ENCODE measurements around the gene UBA3. TPM values are rescaled to one million over a fixed set of nuclear protein-coding genes. Genes with fewer than 3 reads are reported as not detected.
A peak's percentile ranks its signal among the peaks of the same experiment; 100 is the strongest.

UBA3 gene
- total and polyA plus RNA-seq, 2 donors (not counting 3 experiments of a cell fraction or from before 2014, with no cell fraction given), result 39.4 to 84.6 TPM

DNA sequence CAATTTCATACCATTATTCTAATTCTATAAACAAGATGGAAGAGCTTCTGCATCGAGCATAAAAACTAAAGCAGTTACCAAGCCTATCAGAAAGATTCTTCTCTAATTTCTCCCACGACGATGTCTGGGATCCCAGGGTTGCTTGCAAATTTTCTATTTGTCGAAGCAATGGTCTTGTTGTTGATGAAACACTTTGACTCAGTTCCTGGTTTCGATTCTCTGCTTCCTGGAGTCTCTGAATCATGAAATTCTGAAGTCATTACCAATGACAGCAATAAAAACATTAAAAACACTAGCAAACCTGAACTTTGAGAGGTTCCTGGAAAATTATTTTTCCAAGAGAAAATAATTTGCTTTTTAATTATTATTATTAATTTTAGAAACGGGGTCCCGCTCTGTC, 46.7 kb downstream of the UBA3 start:
- Histone ChIP-seq H3K36me3 (ENCODE audit: control insufficient read depth in 2 of 2, extremely low read depth in 1 of 2, insufficient read depth in 2 of 2, low read length in 2 of 2) (peaks cover 7 to 33% of the 10 kb centered on the region in 2 experiments), H2AFZ (ENCODE audit: low read depth, low read length) (no peak overlapping the region), H3K4me1 (ENCODE audit: control insufficient read depth, extremely low read depth, insufficient read depth, low read length) (peaks cover 25% of the 10 kb centered on the region), H3K9ac (replicated peaks; ENCODE audit: extremely low read depth, insufficient read depth, low read length) (peak overlapping the region; percentile 71), H3K4me3 (replicated peaks in 1 of 3; ENCODE audit: insufficient read depth in 1 of 3, low read depth in 1 of 3, low read length in 3 of 3) (peak overlapping the region in 1 of 3 experiments; percentile 33), H3K79me2 (ENCODE audit: control insufficient read depth, insufficient read depth, low read length) (peaks cover 7% of the 10 kb centered on the region), H3K9me3 (replicated peaks; ENCODE audit: control insufficient read depth, insufficient read depth, low read length) (no peaks in the 10 kb centered on the region), H4K20me1 (replicated peaks; ENCODE audit: control insufficient read depth, extremely low read depth, insufficient read depth, low read length) (no peaks in the 10 kb centered on the region), H3K9me1 (replicated peaks; ENCODE audit: control insufficient read depth, extremely low read depth, insufficient read depth, low read length) (no peaks in the 10 kb centered on the region), H3K27me3 (ENCODE audit: control insufficient read depth in 2 of 2, insufficient read depth in 2 of 2, low read length in 2 of 2) (no peaks in the 10 kb centered on the region), H3K27ac (ENCODE audit: insufficient read depth, low read depth, low read length) (peak overlapping the region; percentile 96), H3K4me2 (ENCODE audit: insufficient read depth, low read length) (peak overlapping the region; percentile 84)
- BruUV-seq (replicated peaks), result no TSS peak
- DNase-seq (ENCODE audit: low read depth, low spot score) (peak; percentile 94), FAIRE-seq (peak; percentile 55)
- ChIA-PET POLR2A (interaction anchor here (1.5 to 3.2 kb wide), 2 partner anchors 20 to 25 kb away, joined by 5 to 8 read pairs; partner anchors contain the start of gene EOGT), CTCF (no interaction called here)
- dilution Hi-C loops (cut with MboI; ENCODE audit: extremely low pct_ligation_motif_present, low sequenced_read_pairs) (no loop called here), intact Hi-C loops (cut with micrococcal nuclease) (loop anchor here (1.0 to 2.0 kb wide), 3 partner anchors 19 to 49 kb away; partner anchors contain the start of genes EOGT and TMF1)
- TF ChIP-seq POLR2AphosphoS5 (IDR thresholded peaks at IDR 0.05; ENCODE audit: insufficient read depth, low read depth, low read length) (peak; percentile 43), JUN (IDR thresholded peaks at IDR 0.05; ENCODE audit: borderline replicate concordance, insufficient read depth, insufficient read length, low read depth) (peak; percentile 95), POLR2A (IDR thresholded peaks at IDR 0.05; ENCODE audit: low read depth, low read length) (no peak), MYC (IDR thresholded peaks at IDR 0.05; ENCODE audit: low read depth, low read length) (no peak), EZH2 (IDR thresholded peaks at IDR 0.05; ENCODE audit: borderline replicate concordance, low read depth, low read length, severe bottlenecking) (no peak), FOS (IDR thresholded peaks at IDR 0.05; ENCODE audit: borderline replicate concordance, insufficient read depth, low read length) (peak; percentile 87), GATA2 (IDR thresholded peaks at IDR 0.05; ENCODE audit: insufficient read depth, insufficient read length, low read depth, low read length) (peak; percentile 41)
- TF ChIP-seq, protein P1, sequence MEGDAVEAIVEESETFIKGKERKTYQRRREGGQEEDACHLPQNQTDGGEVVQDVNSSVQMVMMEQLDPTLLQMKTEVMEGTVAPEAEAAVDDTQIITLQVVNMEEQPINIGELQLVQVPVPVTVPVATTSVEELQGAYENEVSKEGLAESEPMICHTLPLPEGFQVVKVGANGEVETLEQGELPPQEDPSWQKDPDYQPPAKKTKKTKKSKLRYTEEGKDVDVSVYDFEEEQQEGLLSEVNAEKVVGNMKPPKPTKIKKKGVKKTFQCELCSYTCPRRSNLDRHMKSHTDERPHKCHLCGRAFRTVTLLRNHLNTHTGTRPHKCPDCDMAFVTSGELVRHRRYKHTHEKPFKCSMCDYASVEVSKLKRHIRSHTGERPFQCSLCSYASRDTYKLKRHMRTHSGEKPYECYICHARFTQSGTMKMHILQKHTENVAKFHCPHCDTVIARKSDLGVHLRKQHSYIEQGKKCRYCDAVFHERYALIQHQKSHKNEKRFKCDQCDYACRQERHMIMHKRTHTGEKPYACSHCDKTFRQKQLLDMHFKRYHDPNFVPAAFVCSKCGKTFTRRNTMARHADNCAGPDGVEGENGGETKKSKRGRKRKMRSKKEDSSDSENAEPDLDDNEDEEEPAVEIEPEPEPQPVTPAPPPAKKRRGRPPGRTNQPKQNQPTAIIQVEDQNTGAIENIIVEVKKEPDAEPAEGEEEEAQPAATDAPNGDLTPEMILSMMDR (IDR thresholded peaks at IDR 0.05; ENCODE audit: extremely low read depth in 1 of 2, insufficient read depth in 1 of 2, low read depth in 1 of 2, low read length in 2 of 2), result no peak
- TF ChIP-seq, protein P2, sequence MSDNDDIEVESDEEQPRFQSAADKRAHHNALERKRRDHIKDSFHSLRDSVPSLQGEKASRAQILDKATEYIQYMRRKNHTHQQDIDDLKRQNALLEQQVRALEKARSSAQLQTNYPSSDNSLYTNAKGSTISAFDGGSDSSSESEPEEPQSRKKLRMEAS (IDR thresholded peaks at IDR 0.05; ENCODE audit: insufficient read depth, insufficient read length), result no peak

All from endothelial cell of umbilical vein (primary cell).